Hepatocyte (in vitro differentiated cells): ENCODE data around the gene SIVA1. TPM values are rescaled to one million over a fixed set of nuclear protein-coding genes. Genes with fewer than 3 reads are reported as not detected.
A peak's percentile ranks its signal among the peaks of the same experiment; 100 is the strongest.

ENCODE experiments used
- DNase-seq: peaks from one replicate; pipeline ENCODE4 v3.0.0-alpha.2; 2016; ENCODE audit warnings: low spot score
- H2AFZ ChIP-seq: fragments of 200-600 bp; sonication (generic); 2 replicates; pipeline ENCODE4 v1.6.0; 2016; ENCODE audit warnings: antibody characterized with exemption, mild to moderate bottlenecking
- H3K27ac ChIP-seq: fragments of 200-600 bp; sonication (generic); 2 replicates; pipeline ENCODE4 v1.5.1; 2016; ENCODE audit warnings: mild to moderate bottlenecking
- H3K27me3 ChIP-seq: fragments of 200-600 bp; sonication (generic); 2 replicates; pipeline ENCODE4 v1.6.1; 2016
- H3K36me3 ChIP-seq: fragments of 200-600 bp; sonication (generic); replicated peaks from 2 replicates; pipeline ENCODE4 v1.5.1; 2016; ENCODE audit warnings: low read depth; ENCODE audit not compliant: insufficient read depth
- H3K4me1 ChIP-seq: fragments of 200-600 bp; sonication (generic); 2 replicates; pipeline ENCODE4 v1.5.1; 2016; ENCODE audit warnings: mild to moderate bottlenecking, moderate library complexity; ENCODE audit not compliant: insufficient read depth
- H3K4me2 ChIP-seq: fragments of 200-600 bp; sonication (generic); 2 replicates; pipeline ENCODE4 v1.6.0; 2016
- H3K4me3 ChIP-seq: fragments of 200-600 bp; sonication (generic); 2 replicates; pipeline ENCODE4 v1.5.1; 2016; ENCODE audit warnings: mild to moderate bottlenecking
- H3K79me2 ChIP-seq: fragments of 200-600 bp; sonication (generic); 2 replicates; pipeline ENCODE4 v1.6.0; 2017; ENCODE audit warnings: mild to moderate bottlenecking
- H3K9me2 ChIP-seq: fragments of 200-600 bp; sonication (generic); replicated peaks from 2 replicates; pipeline ENCODE4 v1.6.0; 2017; ENCODE audit warnings: mild to moderate bottlenecking; ENCODE audit not compliant: insufficient read depth
- H3K9me3 ChIP-seq: fragments of 200-600 bp; sonication (generic); 2 replicates; pipeline ENCODE4 v1.5.1; 2016; ENCODE audit warnings: low read depth, mild to moderate bottlenecking
- H4K20me1 ChIP-seq: fragments of 200-600 bp; sonication (generic); 2 replicates; pipeline ENCODE4 v1.6.0; 2016; ENCODE audit warnings: mild to moderate bottlenecking; ENCODE audit not compliant: insufficient read depth, poor library complexity, severe bottlenecking
- CTCF ChIP-seq: fragments of 200-600 bp; sonication (generic); IDR thresholded peaks from 2 replicates; pipeline ENCODE4 v1.5.1; 2016; ENCODE audit warnings: antibody characterized with exemption, mild to moderate bottlenecking; ENCODE audit not compliant: poor library complexity
- EZH2 ChIP-seq: fragments of 200-600 bp; sonication (generic); IDR thresholded peaks from 2 replicates; pipeline ENCODE4 v1.6.1; 2016; ENCODE audit warnings: antibody characterized with exemption, mild to moderate bottlenecking, borderline replicate concordance
- EZH2phosphoT487 ChIP-seq: fragments of 200-600 bp; sonication (generic); IDR thresholded peaks from one replicate; pipeline ENCODE4 v1.6.1; 2018; ENCODE audit warnings: antibody characterized with exemption, mild to moderate bottlenecking, low read depth, moderate library complexity; ENCODE audit not compliant: unreplicated experiment, severe bottlenecking
- WGBS: methylation state at CpG from one replicate; pipeline ENCODE4 v1.1.6; 2016; ENCODE audit warnings: low lambda C conversion rate; ENCODE audit errors: missing lambda C conversion rate; 5-methylcytosine and 5-hydroxymethylcytosine counted together
- polyA plus RNA-seq: library from polyadenylated mRNA; unstranded; fragments of >200 nt; fragmentation: Nextera tagmentation; extraction: Ambion mirVana; gene quantifications from 2 replicates; pipeline ENCODE4 v1.2.1, GENCODE V29; 2016
- total RNA-seq: library from RNA; depleted of rRNA; stranded (reverse); fragments of >200 nt; gene quantifications from 2 replicates; pipeline ENCODE4 v1.2.3, GENCODE V29; 2014

Gene SIVA1
- total and polyA plus RNA-seq, 2 experiments from 2014 or later, result 149 to 163 TPM

DNA sequence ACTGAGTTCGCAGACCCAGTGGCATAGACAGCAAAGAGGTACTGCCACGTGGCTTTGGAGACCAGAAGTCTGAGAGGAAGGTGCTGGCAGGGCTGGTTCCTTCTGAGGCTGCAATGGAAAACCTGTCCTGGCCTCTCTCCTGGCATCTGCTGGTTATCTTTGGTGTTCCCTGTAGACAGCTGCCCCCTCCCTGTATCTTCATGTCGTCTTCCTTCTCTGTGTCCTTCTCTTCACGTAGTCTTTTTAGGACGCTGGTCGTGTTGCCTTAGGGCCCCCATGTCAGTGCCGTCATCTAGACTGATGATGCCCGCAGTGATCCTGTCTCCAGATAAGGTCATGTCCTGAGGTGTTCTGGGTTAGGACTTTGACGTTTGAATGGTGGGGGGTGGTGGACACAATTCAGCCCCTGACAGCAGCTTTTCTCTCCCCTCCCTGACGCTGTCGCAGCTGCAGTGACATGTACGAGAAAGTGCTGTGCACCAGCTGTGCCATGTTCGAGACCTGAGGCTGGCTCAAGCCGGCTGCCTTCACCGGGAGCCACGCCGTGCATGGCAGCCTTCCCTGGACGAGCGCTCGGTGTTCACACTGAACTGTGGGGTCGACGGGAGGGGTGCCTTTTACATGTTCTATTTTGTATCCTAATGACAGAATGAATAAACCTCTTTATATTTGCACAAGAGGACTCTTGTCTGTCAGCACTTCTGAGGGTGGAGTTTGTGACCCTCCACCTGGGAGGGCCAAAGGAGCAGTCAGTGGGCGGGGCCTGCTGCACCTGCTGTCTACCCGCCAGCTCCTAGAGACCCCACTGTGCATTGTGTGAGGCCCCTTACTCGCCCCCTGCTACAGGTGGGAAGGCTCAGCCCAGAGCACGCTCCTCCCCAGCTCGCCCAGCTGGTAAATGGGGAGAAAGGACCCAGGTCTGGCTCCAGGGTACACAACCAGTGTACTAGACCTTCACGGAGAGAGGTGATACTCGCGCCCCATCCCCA, 6.3 kb downstream of the SIVA1 start:
- H3K4me2 ChIP-seq, result no peak overlapping the region
- H3K27ac ChIP-seq, result no peak overlapping the region
- no peaks in the 10 kb centered on the region for H3K36me3 ChIP-seq
- no peaks in the 10 kb centered on the region for H3K27me3 ChIP-seq
- H4K20me1 ChIP-seq, result peaks cover 22% of the 10 kb centered on the region
- H3K4me3 ChIP-seq, result no peak overlapping the region
- H2AFZ ChIP-seq, result no peak overlapping the region
- H3K9me3 ChIP-seq, result no peaks in the 10 kb centered on the region
- TF ChIP-seq EZH2phosphoT487, result no peak
- no peak for TF ChIP-seq CTCF
- no peak for TF ChIP-seq EZH2
- WGBS, result 92% methylated on average over 30 of the region's 30 CpGs
- no peaks in the 10 kb centered on the region for H3K9me2 ChIP-seq
- DNase-seq, result no peak
- peaks cover 71% of the 10 kb centered on the region for H3K79me2 ChIP-seq
- peaks cover 4% of the 10 kb centered on the region for H3K4me1 ChIP-seq

DNA sequence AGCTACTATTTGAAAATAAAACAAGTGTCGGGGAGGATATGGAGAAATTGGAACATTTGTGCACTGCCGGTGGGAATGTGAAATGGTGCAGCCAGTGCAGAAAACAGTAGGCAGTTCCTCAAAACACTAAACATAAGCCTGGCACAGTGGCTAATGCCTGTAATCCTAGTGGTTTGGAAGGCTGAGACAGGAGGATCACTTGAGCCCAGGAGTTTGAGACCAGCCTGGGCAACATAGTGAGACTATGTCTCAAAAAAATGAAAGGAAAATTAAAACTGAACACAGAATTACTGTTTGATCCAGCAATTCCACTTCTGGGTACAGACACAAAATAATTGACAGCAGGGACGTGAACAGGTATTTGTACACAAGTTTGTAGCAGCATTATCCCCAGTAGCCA, 12.6 kb downstream of the SIVA1 start:
- peak overlapping the region; percentile 16 for H3K4me2 ChIP-seq
- WGBS, result 96% methylated on average over 3 of the region's 3 CpGs
- no peak overlapping the region for H3K4me3 ChIP-seq
- H3K4me1 ChIP-seq, result peaks cover 4% of the 10 kb centered on the region
- H3K36me3 ChIP-seq, result no peaks in the 10 kb centered on the region
- TF ChIP-seq EZH2phosphoT487 (no peak), CTCF (no peak), EZH2 (no peak)
- DNase-seq, result no peak
- H4K20me1 ChIP-seq, result no peaks in the 10 kb centered on the region
- H3K27me3 ChIP-seq, result no peaks in the 10 kb centered on the region
- no peak overlapping the region for H2AFZ ChIP-seq
- no peaks in the 10 kb centered on the region for H3K9me2 ChIP-seq
- peaks cover 29% of the 10 kb centered on the region for H3K79me2 ChIP-seq
- no peaks in the 10 kb centered on the region for H3K9me3 ChIP-seq
- H3K27ac ChIP-seq, result no peak overlapping the region

DNA sequence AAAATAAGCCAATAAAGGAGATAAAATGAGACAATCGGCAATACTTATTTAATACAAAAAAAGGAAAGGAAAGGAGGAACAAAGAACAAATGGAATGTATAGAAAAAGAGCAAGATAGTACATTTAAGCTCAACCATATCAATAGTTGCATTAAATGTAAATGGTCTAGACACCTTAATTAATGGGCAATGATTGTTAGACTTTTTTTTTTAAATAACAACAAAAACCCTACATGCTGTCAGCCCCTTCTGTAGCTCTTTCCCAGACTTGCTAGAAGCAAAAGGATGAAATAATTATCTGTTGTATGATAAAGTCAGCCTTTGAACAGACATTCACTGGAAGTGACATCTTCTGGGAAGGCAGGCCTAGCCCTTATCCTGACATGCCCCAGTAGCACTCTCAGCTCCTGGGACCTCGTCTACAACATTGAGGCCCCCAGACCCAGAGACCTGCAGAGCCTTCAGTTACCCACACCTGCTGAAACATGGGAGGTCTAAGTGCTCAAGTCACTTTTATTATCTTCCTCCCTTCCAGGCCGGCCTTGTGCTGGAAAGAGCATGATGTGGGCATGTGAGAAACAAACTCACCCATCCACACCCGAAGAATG, 13.4 kb downstream of the SIVA1 start:
- TF ChIP-seq CTCF, result no peak
- no peak for TF ChIP-seq EZH2
- no peak for TF ChIP-seq EZH2phosphoT487
- no peak overlapping the region for H3K4me3 ChIP-seq

More for the DNA sequence above, 13.4 kb downstream of the SIVA1 start:
- Histone ChIP-seq H4K20me1 (no peaks in the 10 kb centered on the region), H3K9me3 (no peaks in the 10 kb centered on the region), H3K27me3 (no peaks in the 10 kb centered on the region), H3K9me2 (no peaks in the 10 kb centered on the region), H3K4me2 (peak overlapping the region; percentile 56), H3K27ac (peak overlapping the region; percentile 37), H2AFZ (no peak overlapping the region), H3K4me1 (peaks cover 4% of the 10 kb centered on the region), H3K36me3 (no peaks in the 10 kb centered on the region), H3K79me2 (peaks cover 29% of the 10 kb centered on the region)
- DNase-seq, result no peak
- 82% methylated on average over 4 of the region's 4 CpGs for WGBS
